Measurements from ENCODE around the gene RAB3GAP1.

DNA sequence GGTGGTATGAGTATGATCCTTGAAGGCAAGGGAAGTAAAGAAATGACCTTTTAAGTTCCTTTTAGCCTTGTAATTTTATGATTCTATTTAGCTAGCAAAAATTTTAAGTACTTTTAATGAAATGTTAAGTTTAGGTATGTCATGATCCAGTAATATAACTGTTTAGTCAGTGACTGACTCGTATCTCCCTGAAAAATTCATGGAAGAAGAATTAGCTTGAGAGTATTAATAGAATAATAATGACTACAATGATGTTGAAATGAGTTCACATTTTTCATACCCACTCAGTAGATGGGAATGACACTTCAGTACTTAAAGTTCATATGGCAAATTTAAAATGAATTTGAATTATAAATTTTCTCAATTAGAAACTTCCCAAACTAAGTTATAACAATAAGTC is 14.6 kb downstream of the RAB3GAP1 start:
- TF ChIP-seq RAD21 (IDR thresholded peaks at IDR 0.05; ENCODE audit: low read depth) (no peak), MAX (IDR thresholded peaks at IDR 0.05) (no peak), EP300 (IDR thresholded peaks at IDR 0.05; ENCODE audit: borderline replicate concordance) (no peak), FOXM1 (IDR thresholded peaks at IDR 0.05; ENCODE audit: borderline replicate concordance, low read depth) (no peak), YY1 (IDR thresholded peaks at IDR 0.05; ENCODE audit: low read depth) (no peak), ZBTB7A (IDR thresholded peaks at IDR 0.05; ENCODE audit: low read depth) (no peak)
- TF ChIP-seq, protein P1, sequence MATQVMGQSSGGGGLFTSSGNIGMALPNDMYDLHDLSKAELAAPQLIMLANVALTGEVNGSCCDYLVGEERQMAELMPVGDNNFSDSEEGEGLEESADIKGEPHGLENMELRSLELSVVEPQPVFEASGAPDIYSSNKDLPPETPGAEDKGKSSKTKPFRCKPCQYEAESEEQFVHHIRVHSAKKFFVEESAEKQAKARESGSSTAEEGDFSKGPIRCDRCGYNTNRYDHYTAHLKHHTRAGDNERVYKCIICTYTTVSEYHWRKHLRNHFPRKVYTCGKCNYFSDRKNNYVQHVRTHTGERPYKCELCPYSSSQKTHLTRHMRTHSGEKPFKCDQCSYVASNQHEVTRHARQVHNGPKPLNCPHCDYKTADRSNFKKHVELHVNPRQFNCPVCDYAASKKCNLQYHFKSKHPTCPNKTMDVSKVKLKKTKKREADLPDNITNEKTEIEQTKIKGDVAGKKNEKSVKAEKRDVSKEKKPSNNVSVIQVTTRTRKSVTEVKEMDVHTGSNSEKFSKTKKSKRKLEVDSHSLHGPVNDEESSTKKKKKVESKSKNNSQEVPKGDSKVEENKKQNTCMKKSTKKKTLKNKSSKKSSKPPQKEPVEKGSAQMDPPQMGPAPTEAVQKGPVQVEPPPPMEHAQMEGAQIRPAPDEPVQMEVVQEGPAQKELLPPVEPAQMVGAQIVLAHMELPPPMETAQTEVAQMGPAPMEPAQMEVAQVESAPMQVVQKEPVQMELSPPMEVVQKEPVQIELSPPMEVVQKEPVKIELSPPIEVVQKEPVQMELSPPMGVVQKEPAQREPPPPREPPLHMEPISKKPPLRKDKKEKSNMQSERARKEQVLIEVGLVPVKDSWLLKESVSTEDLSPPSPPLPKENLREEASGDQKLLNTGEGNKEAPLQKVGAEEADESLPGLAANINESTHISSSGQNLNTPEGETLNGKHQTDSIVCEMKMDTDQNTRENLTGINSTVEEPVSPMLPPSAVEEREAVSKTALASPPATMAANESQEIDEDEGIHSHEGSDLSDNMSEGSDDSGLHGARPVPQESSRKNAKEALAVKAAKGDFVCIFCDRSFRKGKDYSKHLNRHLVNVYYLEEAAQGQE (IDR thresholded peaks at IDR 0.05; ENCODE audit: low read depth): no peak
